Common myeloid progenitor, CD34-positive (primary cell): Measurements from ENCODE around the gene CWC15.

Experiments
- CTCF ChIA-PET: fragments of 350-600 bp; sonication (Branson Sonifier 250); formaldehyde crosslinking; loops from one replicate; lab custom pipeline; 2021; ENCODE audit warnings: antibody characterized with exemption; lab: Charles Lee
- POLR2A ChIA-PET: fragments of 350-600 bp; sonication (Branson Sonifier 250); formaldehyde crosslinking; loops from one replicate; lab custom pipeline; 2021; ENCODE audit warnings: antibody characterized with exemption; lab: Charles Lee
- DNase-seq, 3 donors: peaks; one replicate each; pipeline versions ENCODE4 v3.0.0 to v3.0.0-alpha.2; 2013
- H3K27ac ChIP-seq, 2 experiments: 1 replicate in 1 of 2; 2 replicates in 1 of 2; pipeline ENCODE4 v1.7.0; 2013; ENCODE audit warnings: inconsistent platforms in 2 of 2, low read length in 2 of 2, mild to moderate bottlenecking in 2 of 2, low read depth in 1 of 2, moderate library complexity in 1 of 2; ENCODE audit not compliant: severe bottlenecking in 2 of 2, insufficient read depth in 1 of 2, poor library complexity in 1 of 2
- H3K27me3 ChIP-seq, 5 experiments: replicated peaks in 2 of 5; 1 replicate in 3 of 5; 2 replicates in 2 of 5; pipeline versions ENCODE4 v1.6.1 to v1.7.0; 2013; ENCODE audit warnings: low read length in 4 of 5, mild to moderate bottlenecking in 2 of 5, moderate library complexity in 2 of 5, inconsistent platforms in 1 of 5; ENCODE audit not compliant: insufficient read depth in 5 of 5, control insufficient read depth in 4 of 5
- H3K36me3 ChIP-seq, 4 experiments: 1 replicate in 2 of 4; 2 replicates in 2 of 4; pipeline versions ENCODE4 v1.6.1 to v1.7.0; 2013; ENCODE audit warnings: low read length in 3 of 4, control low read depth in 1 of 4, mild to moderate bottlenecking in 1 of 4; ENCODE audit not compliant: control insufficient read depth in 4 of 4, insufficient read depth in 4 of 4
- H3K4me1 ChIP-seq, 4 experiments: 1 replicate in 3 of 4; 2 replicates in 1 of 4; pipeline versions ENCODE4 v1.6.1 to v1.7.1; 2013; ENCODE audit warnings: low read length in 3 of 4, mild to moderate bottlenecking in 3 of 4, control low read depth in 1 of 4, inconsistent platforms in 1 of 4, moderate library complexity in 1 of 4; ENCODE audit not compliant: control insufficient read depth in 4 of 4, insufficient read depth in 4 of 4; ENCODE audit errors: control extremely low read depth in 1 of 4
- H3K4me3 ChIP-seq, 7 experiments: 1 replicate in 4 of 7; 2 replicates in 3 of 7; pipeline versions ENCODE4 v1.5.1 to v1.7.0; 2013; ENCODE audit warnings: mild to moderate bottlenecking in 7 of 7, low read length in 6 of 7, moderate library complexity in 6 of 7, inconsistent platforms in 2 of 7, low read depth in 2 of 7, control low read depth in 1 of 7; ENCODE audit not compliant: insufficient read depth in 4 of 7, control insufficient read depth in 1 of 7; ENCODE audit errors: extremely low read depth in 1 of 7
- H3K9me3 ChIP-seq, 5 experiments: 1 replicate in 4 of 5; 2 replicates in 1 of 5; pipeline versions ENCODE4 v1.6.1 to v1.7.1; 2013; ENCODE audit warnings: low read length in 4 of 5, mild to moderate bottlenecking in 2 of 5, inconsistent platforms in 1 of 5, low read depth in 1 of 5, moderate library complexity in 1 of 5; ENCODE audit not compliant: control insufficient read depth in 4 of 5, insufficient read depth in 2 of 5; ENCODE audit errors: control extremely low read depth in 1 of 5
- WGBS: methylation state at CpG from one replicate; pipeline ENCODE4 v1.1.5; 2013; ENCODE audit not compliant: insufficient coverage; 5-methylcytosine and 5-hydroxymethylcytosine counted together

CWC15 gene

DNA sequence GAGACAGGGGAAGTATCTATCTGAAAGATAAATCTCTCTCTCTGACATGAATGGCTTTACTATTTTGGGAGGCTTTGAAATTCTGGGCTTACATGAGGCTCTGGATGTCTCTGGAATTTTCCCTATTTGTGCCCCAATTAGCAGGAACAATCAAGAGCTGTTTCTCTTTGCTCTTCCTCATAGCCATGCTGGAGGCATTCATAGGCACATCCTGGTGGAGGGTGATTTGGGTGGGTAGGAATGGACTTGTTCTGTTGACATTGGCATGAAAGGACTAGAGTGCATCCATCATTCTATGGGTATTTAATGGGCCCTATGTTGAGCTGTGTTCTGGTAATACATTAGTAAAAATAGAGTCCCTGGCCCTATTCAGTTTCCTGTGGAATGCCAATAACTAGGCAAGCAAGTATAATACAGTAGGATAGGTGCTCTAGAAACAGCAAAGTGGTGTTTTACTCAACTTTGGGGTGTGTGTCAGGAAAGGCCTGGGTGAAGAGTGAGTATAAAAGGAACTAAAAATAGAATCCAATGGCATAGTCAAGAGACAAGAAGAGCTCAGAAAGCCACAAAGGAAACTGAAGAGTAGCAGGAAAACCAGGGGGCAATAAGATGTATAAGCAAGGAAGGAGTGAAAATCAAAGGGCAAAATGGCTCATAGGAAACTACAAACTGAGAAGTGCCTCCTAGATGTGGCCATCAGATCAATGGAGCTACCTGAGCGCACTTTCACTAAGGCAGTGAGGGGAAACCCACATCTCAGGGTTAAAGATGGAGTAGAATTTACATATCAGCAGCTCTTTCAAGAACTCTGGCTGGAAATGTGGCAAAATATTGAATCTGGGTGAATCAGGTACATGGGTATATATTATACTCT is 45.0 kb downstream of the CWC15 start:
- H3K36me3 ChIP-seq, result no peaks in the 10 kb centered on the region
- H3K4me1 ChIP-seq, result peaks cover 6 to 58% (median 44%) of the 10 kb centered on the region in 4 experiments
- POLR2A ChIA-PET, result interaction anchor here (0.8 kb wide), 1 partner anchor 45 kb away, joined by 4 read pairs; no protein-coding TSS in a partner anchor
- H3K27ac ChIP-seq, result no peak overlapping the region
- H3K4me3 ChIP-seq, result no peak overlapping the region
- H3K27me3 ChIP-seq, result no peaks in the 10 kb centered on the region
- WGBS, result 100% methylated on average over 1 of the region's 1 CpG
- CTCF ChIA-PET, result interaction anchor here (1.0 kb wide), 1 partner anchor 25 kb away, joined by 3 read pairs; no protein-coding TSS in a partner anchor
- peaks cover 0 to 11% (median 3%) of the 10 kb centered on the region in 5 experiments for H3K9me3 ChIP-seq
- DNase-seq, result no peak

DNA sequence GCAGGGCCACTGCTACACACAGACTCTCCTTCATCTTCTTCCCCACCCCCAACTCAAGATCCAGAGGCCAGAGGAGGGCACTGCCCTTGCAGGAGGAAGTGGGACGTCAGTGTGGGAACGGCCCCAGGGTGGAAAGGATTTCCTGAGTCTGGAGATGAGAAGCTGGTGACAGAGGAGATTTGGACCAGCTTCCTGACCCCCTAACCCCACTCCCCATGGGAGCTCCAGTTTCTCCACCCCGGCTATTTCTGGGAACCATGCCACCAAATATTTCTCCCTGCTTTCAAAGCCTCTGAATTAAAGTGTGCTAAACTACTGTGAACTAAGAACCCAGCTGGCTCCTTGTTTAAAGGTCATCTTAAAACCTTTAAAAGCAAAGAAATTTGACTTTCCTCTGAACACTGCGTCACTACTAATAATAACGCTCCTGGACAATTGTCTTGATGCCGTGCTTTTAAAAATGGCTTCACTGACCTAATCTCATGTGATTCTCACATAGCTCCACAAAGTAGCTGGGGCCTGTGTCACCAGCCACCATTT is 46.6 kb downstream of the CWC15 start:
- H3K9me3 ChIP-seq, result peaks cover 0 to 11% (median 3%) of the 10 kb centered on the region in 5 experiments
- H3K4me3 ChIP-seq, result peak overlapping the region in 1 of 7 experiments; percentile 29
- CTCF ChIA-PET, result interaction anchor here (1.2 to 1.6 kb wide), 4 partner anchors 9 to 29 kb away, joined by 3 to 4 read pairs (median 3); no protein-coding TSS in a partner anchor
- DNase-seq, result no peak
- H3K27ac ChIP-seq, result no peak overlapping the region
- no peaks in the 10 kb centered on the region for H3K27me3 ChIP-seq
- POLR2A ChIA-PET, result interaction anchor here (1.4 kb wide), 1 partner anchor 863 kb away, joined by 4 read pairs; the partner anchor contains the start of gene FAM76B
- 27% methylated on average over 4 of the region's 6 CpGs for WGBS
- H3K4me1 ChIP-seq, result peaks cover 6 to 67% (median 55%) of the 10 kb centered on the region in 4 experiments
- H3K36me3 ChIP-seq, result no peaks in the 10 kb centered on the region

GRCh38 chr11:94926271-94926625 is 47.1 kb downstream of the CWC15 start:
- no peak for DNase-seq
- Histone ChIP-seq H3K27me3 (no peaks in the 10 kb centered on the region), H3K9me3 (peaks cover 0 to 11% (median 3%) of the 10 kb centered on the region in 5 experiments), H3K4me1 (peaks cover 6 to 67% (median 55%) of the 10 kb centered on the region in 4 experiments), H3K36me3 (no peaks in the 10 kb centered on the region), H3K4me3 (peak overlapping the region in 1 of 7 experiments; percentile 29), H3K27ac (no peak overlapping the region)
- ChIA-PET CTCF (interaction anchor here (1.2 to 1.6 kb wide), 3 partner anchors 8 to 28 kb away, joined by 3 to 4 read pairs (median 3); no protein-coding TSS in a partner anchor), POLR2A (interaction anchor here (1.4 kb wide), 1 partner anchor 863 kb away, joined by 4 read pairs; the partner anchor contains the start of gene FAM76B)

DNA sequence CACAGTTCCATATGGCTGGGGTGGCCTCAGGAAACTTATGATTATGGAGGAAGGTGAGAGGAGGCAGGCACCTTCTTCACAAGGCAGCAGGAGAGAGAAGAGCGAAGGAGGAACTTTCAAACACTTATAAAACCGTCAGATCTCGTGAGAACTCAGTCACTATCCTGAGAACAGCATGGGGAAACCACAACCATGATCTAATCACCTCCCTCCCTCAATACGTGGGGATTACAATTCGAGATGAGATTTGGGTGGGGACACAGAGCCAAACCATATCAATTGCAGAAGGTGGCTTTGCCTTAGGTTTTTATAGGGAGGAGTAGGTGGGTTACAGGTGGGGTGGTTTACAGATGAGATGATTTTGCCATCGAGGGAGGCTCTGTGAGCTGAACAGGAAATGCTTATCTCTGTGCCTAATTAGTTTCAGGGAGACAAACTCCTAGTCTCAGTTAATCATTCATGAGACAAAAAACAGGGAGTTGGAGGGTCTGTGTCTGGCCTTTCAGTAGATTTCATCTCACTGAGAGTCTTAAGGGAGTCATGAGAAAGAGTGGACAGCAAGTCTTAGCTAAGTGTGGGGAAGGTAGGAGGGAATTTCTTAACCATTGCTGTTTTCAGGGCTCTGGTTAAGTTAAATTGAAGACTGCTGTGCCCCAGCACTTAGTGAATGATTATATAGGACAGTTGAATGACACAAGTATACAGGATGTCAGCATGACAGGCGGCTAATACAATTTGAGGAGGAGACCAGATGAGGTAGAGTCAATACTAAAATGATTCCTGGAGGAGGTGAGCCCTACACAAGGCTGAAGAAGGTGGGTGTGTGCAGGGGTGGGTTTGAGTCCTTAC is 47.7 kb downstream of the CWC15 start:
- H3K9me3 ChIP-seq, result peaks cover 0 to 11% (median 3%) of the 10 kb centered on the region in 5 experiments
- no peak overlapping the region for H3K4me3 ChIP-seq
- DNase-seq, result peak in 1 of 3 donors; percentile 35
- no peaks in the 10 kb centered on the region for H3K36me3 ChIP-seq
- POLR2A ChIA-PET, result no interaction called here
- H3K4me1 ChIP-seq, result peaks cover 6 to 67% (median 55%) of the 10 kb centered on the region in 4 experiments
- WGBS, result 59% methylated on average over 2 of the region's 7 CpGs
- no peaks in the 10 kb centered on the region for H3K27me3 ChIP-seq
- H3K27ac ChIP-seq, result no peak overlapping the region
- CTCF ChIA-PET, result interaction anchor here (1.0 to 1.6 kb wide), 4 partner anchors 19 to 302 kb away, joined by 3 to 4 read pairs (median 4); no protein-coding TSS in a partner anchor

DNA sequence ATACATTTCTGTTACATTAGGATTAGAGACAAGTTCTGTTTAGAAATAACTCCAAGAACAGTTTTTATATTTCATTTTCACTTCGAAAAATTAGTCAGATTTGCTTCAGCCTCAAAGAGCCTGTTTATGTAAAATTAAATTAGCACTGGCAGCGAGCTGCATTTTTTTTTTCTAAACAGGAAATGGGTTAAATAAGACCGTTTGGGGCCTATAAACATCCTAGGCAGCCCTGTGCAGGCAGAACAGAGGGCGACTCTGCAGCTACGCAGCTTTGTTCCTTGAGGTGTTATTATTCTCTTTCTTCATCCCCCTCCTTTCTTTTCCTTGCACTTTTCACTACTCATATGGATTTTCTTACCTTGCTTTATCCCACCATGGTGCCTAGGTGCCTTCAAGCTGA is 48.7 kb downstream of the CWC15 start:
- POLR2A ChIA-PET, result interaction anchor here (1.2 kb wide), 1 partner anchor 10 kb away, joined by 4 read pairs; no protein-coding TSS in a partner anchor
- H3K4me3 ChIP-seq, result peak overlapping the region in 2 of 7 experiments; percentile 12 to 19
- DNase-seq, result peak in 2 of 3 donors; percentile 57 to 66
- H3K4me1 ChIP-seq, result peaks cover 6 to 67% (median 55%) of the 10 kb centered on the region in 4 experiments
- no peaks in the 10 kb centered on the region for H3K36me3 ChIP-seq
- CTCF ChIA-PET, result interaction anchor here (0.9 to 1.2 kb wide), 3 partner anchors 23 to 45 kb away, joined by 3 to 4 read pairs (median 3); no protein-coding TSS in a partner anchor
- WGBS, result 5% methylated on average over 5 of the region's 5 CpGs
- H3K9me3 ChIP-seq, result peaks cover 0 to 11% (median 3%) of the 10 kb centered on the region in 5 experiments
- no peaks in the 10 kb centered on the region for H3K27me3 ChIP-seq
- H3K27ac ChIP-seq, result peak overlapping the region in 1 of 2 experiments; percentile 10

DNA sequence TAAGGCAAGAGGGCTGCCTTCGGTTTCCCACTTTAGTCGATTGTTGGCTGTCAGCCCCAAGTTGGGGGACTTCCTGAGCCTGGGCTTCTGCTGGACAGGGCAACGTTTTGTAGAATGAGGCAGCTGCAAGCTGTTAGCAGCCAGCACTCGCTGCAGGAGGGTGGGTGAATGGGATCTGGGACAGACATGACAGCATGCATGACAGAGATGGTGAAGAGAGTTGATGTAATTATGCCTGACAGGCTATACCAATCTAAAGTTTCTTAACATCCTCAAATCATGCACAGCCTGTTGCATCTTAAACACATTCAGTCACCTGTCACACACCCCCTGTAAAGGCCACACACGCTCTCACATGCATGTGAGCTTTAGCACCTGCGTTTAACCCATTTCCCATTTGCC is 49.2 kb downstream of the CWC15 start:
- POLR2A ChIA-PET, result interaction anchor here (1.2 kb wide), 1 partner anchor 11 kb away, joined by 4 read pairs; no protein-coding TSS in a partner anchor
- CTCF ChIA-PET, result interaction anchor here (0.9 to 1.3 kb wide), 4 partner anchors 9 to 45 kb away, joined by 3 to 4 read pairs (median 4); no protein-coding TSS in a partner anchor
- H3K36me3 ChIP-seq, result no peaks in the 10 kb centered on the region
- 62% methylated on average over 3 of the region's 6 CpGs for WGBS
- H3K27ac ChIP-seq, result peak overlapping the region in 1 of 2 experiments; percentile 10
- H3K4me1 ChIP-seq, result peaks cover 6 to 64% (median 53%) of the 10 kb centered on the region in 4 experiments
- no peaks in the 10 kb centered on the region for H3K27me3 ChIP-seq
- no peak overlapping the region for H3K4me3 ChIP-seq
- DNase-seq, result peak in 2 of 3 donors; percentile 31 to 46
- peaks cover 0 to 11% (median 3%) of the 10 kb centered on the region in 5 experiments for H3K9me3 ChIP-seq
